GM18505 (cell line): Measurements from ENCODE around the gene BNC2.
"Not testable (repeated sequence)": the region's sequence is repeated elsewhere in the genome, so short reads cannot be mapped to it uniquely, and the experiment has no call there.

ENCODE experiments used
- ATAC-seq: cut with Tn5 transposase; IDR thresholded peaks from one replicate; pipeline ENCODE4 v1.9.1; 2021; ENCODE audit not compliant: unreplicated experiment
- POLR2A ChIP-seq: IDR thresholded peaks from 4 replicates; pipeline ENCODE4 v1.6.1; 2011; ENCODE audit warnings: borderline replicate concordance; ENCODE audit not compliant: insufficient read depth, insufficient read length; ENCODE audit errors: extremely low read depth

Gene BNC2

DNA sequence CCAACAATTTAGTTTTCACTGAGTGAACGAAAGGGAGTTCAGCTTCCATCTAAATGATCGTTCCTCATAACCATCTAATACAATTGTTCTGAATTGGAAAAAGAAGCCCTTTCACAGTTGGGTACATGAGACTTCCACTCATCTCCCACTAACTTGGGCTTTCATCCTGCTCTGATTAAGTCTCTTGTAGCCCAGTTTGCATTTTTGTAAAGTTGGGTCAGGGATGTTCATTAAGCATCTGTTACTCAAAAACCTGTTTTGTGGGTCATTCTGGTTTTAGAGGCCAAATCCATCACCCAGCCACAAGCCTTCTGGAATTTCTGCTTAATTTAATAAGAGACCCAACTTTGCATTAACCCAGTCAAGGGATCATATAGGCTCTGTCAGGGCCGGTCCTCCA is 385.3 kb downstream of the BNC2 start:
- no peak for TF ChIP-seq POLR2A
- ATAC-seq: no peak

DNA sequence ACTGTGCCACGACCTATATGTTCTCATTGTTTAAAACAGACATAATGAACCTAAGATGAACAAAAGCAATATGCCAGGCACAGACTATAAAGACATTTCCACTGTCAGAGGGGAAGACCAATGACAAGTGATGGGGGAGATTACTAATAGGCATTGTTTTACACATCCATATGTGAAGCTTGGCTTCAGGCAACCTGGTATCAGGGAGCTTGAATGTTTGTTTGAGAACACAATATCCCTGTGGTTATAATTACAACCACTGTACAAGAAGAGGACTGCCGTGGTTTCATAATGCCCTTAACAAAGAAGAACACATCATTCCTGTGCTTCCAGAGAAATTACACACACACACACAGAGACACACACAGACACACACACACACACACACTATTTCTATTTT is 385.7 kb downstream of the BNC2 start:
- no peak for ATAC-seq
- TF ChIP-seq POLR2A: no peak

DNA sequence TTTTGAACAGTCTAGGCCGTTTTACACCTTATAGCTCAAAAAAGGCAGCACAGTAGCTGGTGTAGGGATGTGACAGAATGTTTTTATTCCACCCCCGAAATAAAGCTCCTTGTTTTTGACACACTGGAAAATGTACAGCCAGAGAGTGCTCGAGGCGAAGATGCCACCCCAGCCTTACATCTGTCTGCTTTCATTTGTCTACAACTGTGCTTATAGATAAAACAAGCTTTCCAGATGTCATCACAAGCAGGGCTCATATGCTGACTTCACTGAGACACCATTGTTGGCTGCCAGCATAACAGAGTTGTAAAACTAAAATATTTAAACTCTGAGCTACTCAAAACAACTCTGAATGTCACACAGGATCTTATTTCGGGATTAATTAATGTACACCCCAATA is 386.3 kb downstream of the BNC2 start:
- no peak for TF ChIP-seq POLR2A
- ATAC-seq: no peak

DNA sequence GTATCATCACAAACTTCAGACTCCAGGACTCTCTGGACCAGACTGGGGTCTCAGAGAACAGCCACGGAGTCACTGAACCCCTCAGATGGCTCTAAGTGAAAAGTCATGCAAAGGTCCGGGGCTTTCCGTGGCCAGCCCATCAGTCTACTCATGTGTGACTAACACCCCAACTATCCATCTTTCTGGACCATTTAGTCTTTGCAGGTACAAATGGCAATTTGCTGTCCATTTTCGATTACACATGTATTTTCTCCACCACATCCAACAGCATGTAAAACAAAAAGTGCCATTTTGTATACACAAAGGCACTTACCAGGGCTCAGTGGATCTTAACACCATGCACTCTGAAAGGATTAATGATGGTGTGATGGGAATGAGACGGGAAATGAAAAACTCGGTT is 387.7 kb downstream of the BNC2 start:
- ATAC-seq: no peak
- no peak for TF ChIP-seq POLR2A

DNA sequence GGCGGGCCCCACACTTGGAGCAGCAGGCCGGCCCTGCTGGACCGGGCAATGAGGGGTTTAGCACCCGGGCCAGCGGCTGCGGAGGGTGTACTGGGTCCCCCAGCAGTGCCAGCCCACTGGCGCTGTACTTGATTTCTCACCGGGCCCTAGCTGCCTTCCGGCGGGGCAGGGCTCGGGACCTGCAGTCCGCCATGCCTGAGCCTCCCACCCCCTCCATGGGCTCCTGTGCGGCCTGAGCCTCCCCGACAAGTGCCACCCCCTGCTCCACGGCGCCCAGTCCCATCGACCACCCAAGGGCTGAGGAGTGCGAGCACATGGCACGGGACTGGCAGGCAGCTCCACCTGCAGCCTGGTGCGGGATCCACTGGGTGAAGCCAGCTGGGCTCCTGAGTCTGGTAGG is 389.9 kb downstream of the BNC2 start:
- ATAC-seq: not testable (repeated sequence)

DNA sequence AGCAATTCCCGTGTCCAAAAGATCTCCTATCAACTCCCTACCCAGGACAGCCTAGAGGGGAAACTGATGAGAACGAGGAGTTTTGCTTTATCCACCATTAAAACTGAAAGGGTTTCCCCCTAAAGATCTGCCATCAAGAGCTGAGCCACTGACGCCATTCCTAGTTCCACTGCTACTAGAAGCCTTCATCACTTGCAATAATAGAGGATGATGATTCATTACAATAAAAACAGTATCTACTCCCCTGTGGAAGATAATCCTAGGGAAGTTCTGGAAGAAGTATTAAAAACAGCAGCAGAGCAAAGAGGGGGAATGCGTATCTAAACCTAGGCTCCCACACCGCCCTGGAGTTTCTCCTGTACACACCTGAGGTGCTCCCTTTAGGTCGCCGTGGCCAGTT is 394.5 kb downstream of the BNC2 start:
- no peak for ATAC-seq
- TF ChIP-seq POLR2A: no peak

DNA sequence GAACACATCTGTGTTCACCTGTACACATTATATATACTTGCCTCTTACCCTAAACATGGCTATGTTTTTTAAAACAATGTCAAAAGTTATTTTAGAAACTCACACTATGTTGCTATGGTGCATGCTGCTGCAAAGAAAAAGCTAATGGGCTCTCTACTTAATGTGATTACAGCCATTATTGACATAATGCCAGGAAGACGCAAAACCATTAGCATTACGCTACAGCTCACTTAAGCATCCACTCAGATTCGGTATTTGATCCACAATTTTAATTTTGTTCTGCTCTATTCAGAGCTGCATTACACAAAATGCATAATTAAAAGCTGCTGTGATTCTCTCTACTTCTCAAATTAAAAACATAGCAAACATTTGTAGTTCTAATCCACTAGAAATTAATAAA is 395.2 kb downstream of the BNC2 start:
- TF ChIP-seq POLR2A: no peak
- no peak for ATAC-seq

DNA sequence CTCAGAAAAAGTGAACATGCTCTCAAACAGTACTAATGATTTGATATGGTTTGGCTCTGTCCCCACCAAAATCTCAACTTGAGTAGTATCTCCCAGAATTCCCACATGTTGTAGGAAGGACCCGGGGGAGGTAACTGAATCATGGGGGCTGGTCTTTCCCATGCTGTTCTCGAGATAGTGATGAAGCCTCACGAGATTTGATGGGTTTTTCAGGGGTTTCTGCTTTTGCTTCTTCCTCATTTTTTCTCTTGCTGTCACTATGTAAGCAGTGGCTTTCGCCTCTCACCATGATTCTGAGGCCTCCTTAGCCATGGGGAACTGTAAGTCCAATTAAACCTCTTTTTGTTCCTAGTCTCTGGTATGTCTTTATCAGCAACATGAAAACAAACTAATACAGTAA is 401.3 kb downstream of the BNC2 start:
- no peak for ATAC-seq
- TF ChIP-seq POLR2A: no peak

DNA sequence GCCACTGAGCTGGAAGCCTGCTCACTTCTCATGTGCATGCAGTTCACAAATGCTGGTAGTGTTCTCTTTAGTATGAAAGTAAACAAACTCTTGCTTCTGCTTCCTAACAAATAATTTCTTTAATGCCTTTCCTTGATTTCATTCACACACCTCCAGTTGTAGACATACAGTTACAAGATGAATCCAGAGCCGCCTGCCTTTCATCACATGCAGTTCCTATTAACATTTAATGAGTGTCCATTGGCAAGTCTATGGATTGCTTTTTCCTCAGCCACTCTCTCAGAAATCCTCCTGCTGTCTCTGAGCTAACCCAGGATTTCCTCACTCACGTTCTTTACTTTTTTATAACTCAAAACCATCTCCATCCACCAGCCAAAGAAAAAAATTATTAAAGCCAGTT is 408.6 kb downstream of the BNC2 start:
- TF ChIP-seq POLR2A: no peak
- ATAC-seq: no peak

DNA sequence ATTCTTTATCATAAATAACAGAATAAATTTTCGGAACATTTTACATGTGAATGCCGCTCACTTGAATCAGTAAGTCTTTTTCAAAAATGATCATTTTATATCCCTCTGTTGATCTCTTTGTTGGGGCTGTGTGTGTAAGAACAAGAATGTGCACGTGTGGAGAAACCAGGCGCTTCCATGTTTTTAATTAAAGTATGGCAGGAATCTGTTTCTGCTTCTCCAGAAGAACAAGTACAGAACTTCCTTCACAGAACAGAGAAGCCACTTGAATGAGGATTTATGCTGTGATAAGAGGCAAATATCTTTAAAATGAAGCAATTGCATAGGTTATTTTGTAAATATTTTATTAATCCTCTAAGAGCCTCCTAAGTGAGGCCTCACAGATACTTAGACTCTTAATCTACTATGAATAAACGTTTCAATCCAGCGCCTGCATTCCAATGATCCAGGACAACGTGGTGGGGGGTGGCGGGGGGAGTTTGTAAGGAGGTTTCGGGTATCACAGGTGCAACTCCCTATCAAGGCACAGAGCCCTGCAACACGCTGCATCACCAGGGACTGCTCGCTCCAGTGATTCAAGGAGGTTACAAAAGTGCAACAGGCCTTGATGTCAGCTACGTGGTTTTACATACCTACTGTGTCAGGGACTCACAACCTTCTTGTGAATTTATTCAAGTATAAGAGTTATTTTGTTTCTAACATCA is 409.2 kb downstream of the BNC2 start:
- TF ChIP-seq POLR2A: no peak
- ATAC-seq: no peak

DNA sequence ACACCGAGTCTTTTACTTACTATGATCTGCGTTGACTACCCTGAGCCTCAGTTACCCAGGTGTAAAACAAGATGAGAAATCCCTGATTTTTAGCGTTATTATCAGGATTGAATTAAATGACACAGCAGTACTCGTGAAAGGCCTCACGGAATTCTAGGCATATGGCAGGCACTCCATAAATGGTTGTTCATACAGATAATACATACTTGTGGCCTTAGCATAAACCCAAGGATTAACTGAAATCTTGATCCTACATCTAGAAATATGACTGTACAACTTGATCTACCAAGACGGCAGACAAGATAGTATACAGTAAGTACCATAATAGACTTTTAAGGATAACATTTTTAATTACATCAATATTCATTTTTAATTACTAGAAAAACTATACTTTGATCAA is 409.8 kb downstream of the BNC2 start:
- ATAC-seq: no peak
- no peak for TF ChIP-seq POLR2A

DNA sequence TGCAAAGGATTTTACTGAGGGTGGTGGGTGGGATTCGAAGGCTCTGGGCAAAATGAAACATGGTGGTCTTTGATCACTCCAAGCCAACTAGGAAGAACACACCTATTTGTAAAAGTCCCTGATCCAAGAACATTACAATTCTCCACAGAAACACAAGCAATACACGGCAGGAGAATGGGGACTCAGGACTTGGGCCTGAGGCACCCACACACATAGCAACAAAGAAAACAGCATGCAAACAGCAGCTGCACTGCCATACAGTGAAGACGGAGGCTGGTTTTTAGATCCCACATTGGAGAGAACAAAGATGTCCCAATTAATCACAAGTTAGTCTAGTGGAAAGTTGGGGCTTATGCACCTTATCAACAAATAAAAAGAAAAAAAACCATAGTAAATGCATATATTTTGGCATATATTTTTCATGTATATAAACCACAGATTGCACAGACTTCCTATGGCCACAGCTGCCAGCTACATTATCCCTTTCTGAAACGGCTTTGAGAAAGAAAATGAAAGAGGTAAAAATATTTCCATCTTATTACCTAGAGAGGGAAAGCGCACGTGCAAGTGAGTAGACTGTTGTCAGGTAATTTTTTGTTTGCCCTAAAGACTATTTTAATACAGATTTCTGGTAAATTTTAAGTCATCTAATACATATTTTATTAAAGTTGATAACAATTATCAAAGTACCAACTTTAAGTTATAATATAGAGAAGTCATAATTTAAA is 410.9 kb downstream of the BNC2 start:
- no peak for TF ChIP-seq POLR2A
- no peak for ATAC-seq

DNA sequence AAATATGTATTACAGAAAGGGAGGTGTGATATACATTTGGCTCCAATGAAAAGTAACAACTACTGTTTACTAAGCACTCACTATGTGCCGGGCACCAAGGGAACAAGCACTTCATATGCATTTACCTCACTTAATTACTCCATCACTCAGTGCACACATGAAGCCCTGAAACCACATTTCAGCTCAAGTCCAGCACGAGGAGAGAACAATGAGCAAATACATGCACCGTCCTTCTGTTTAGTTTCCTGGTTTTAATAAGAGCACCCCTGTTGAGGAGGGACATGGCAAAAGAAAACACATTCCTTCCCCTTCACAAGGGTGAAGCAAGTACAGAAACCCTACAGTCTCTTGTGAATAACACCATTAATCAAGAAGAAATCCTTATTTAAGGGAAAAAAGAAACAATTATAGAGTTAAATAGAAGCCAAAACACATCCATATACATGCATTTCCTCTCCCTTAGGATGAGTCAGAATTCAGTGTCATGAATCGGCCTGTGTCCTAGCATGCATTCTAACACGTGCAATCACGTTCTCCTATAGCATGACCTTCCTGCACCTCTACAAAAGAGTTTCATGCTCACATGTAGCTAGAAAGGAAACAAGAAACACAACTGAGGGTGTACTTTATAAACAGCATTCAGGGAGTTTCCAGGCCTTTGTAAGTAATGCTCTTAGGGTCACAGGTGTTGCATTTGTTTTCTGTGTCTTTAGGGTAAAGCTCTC is 411.6 kb downstream of the BNC2 start:
- ATAC-seq: no peak
- TF ChIP-seq POLR2A: no peak

DNA sequence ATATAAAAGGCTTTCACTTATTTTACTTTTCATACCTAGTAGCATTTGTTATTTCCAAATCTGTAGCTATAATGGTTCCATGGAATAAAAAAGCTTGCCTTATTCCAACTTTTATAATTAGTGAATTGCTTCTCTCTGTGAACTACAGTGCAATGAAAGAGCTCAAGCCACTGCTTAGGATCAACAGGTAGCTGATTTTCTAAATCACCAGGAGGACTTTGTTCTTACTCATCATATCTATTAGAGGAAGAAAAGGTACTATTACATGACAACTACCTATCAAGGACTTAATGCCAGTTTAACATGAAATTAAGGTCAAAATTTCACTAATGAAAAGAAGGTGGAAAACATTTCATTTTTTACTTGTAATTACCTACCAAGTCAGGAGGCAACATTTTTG is 414.6 kb downstream of the BNC2 start:
- ATAC-seq: no peak
- no peak for TF ChIP-seq POLR2A
